NCI-H187 (cell line): ENCODE measurements around the gene CCDC88C.

Experiments used
- DNase-seq, 2 experiments: peaks; one replicate each; lab custom pipeline; 2025; lab: John Stamatoyannopoulos, UW

Gene CCDC88C

DNA sequence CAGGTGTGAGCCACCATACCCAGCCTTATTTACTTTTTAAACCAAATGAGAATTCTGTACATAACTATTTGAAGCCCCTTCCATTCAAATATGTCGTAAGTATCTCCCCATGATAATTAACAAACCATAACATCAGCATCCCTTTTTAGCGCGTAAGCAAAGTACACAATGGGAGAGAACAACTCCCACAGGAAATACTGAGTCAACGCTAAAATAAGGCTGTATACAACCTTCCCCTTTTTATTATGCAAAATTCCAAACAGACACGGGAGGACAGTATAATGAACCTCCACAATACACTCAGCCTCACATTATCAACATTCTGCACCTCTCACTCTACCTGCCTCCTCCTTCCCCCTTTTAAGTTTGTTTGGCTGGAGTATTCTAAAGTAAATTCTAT is 73.5 kb downstream of the CCDC88C start:
- DNase-seq: no peak

DNA sequence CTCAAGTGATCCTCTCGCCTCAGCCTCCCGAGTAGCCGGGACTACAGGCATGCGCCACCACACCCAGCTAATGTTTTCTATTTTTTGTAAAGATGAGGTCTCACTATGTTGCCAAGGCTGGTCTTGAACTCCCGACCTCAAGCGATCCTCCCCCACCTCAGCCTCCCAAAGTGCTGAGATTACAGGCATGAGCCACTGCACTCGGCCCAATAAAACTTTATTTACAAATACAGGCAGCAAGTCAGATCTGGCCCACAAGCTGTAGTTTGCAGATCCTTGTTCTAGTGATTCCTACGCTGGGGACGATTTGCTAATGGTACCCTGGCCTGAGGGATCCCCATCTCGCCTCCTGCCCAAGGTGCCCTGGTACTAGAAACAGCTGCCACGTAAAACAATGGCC is 74.6 kb downstream of the CCDC88C start:
- DNase-seq: no peak

DNA sequence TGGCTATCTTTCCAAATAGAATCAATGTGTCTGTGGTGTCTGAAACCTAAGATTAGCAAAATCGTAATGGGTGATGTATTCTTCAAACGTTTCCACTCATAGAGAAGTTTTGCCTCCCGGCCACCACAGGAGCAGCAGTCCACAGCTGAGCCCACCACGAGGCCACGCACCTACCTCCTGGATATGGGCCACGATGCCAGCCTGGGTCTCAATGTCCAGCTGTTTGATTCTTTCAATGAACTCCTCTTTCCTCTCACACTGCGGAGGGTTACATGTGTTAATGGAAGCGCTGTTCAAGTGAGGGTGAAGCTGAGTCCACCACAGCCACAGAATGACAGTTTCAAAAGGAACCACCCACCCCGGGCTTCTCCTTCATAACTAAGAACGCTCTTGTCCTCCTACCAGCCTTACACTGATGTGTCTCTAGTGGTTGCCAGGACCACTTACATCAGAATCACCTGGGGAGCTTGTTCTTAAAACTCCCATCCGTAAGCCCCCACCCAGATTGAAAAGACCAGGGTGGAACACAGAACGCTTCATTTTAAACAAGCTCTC is 75.3 kb downstream of the CCDC88C start:
- DNase-seq: no peak

DNA sequence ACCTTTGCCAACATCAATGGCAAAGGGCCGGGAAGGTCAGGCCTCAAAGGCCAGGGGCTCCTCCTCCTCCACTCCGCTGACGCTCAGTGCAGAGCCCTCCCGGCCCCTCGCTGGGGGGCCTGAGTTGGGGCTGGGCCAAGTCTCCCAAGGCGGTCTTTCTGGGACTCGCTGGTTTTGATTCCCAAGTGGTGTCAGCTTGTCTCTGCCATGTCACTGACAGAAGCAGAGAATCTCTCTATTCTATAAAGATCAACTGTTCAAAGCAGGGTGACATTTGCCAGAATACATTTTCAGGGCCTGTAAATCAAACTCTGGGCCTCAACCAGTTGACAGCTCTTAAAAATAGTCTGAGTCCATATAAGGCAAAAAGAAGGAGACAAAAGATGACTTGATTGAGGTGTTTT is 75.9 kb downstream of the CCDC88C start:
- DNase-seq: no peak

DNA sequence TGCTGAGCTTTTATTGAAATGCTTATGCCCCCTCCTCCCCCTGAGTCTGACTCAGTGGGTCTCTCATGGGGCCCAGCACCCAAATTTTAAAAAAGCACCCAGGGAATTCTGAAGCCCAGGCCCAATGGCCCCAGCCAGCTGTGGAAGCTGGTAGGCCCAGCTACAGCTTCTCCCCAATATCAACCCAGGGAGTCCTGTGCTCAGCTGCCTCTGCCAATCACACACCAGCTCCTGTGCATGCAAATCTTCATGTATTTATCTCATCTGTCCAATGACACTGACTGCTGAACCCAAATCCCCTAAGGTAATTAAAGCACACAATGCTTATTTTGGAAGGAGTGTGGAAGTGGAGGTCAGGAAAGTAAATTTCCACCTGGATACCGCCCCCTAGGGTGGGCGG is 76.3 kb downstream of the CCDC88C start:
- DNase-seq: no peak

DNA sequence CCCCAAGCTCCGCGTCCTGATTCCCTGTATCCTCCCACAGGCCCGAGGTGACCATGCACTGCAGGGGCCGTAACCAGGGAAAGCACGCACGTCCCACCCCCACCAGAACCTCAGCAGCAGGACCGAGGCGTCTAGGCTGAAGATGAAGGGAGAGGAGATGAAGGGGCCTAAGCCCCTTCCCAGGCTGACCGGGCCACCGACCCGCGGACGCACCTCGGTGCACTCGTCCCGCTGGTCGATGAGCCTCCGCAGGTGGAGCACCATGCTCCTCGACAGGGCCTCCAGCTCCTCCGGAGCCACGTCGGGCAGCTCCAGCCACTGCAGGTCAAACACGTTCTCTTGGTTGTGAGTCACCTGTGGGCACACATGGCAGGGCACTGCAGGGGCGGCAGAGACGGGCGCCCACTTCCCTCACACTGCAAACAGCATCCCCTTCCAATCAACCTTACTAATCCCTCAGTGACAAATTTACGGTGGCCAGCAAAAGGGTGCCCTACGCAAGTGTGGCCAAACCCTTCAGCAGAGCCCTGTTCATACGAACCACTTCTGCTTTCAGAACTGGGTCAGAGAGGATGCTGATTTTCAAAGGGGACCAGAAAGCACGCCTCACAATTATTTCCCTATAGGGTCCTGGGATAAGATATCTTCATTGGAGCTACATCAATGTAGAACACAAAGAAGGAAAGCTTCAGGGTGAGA is 77.8 kb downstream of the CCDC88C start:
- no peak for DNase-seq

DNA sequence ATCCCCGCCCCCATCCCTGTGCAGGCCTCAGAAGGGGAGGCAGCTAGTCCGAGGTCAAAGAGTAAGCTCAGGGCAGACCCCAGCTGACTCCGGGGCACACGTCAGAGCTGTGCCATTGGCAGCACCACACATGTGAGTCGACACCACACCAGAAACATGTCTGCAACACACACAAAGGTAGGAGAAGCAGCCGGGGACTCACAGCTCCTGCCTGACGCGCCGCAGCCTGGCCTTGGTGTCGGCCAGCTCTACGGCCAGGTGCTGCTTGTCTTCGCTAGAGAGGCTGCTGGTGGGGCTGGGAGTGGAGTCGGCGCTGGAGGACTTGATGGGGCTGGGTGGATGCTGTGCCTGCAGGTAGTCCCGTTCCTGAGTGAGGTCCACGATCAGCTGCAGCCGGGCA is 78.5 kb downstream of the CCDC88C start:
- DNase-seq: no peak

DNA sequence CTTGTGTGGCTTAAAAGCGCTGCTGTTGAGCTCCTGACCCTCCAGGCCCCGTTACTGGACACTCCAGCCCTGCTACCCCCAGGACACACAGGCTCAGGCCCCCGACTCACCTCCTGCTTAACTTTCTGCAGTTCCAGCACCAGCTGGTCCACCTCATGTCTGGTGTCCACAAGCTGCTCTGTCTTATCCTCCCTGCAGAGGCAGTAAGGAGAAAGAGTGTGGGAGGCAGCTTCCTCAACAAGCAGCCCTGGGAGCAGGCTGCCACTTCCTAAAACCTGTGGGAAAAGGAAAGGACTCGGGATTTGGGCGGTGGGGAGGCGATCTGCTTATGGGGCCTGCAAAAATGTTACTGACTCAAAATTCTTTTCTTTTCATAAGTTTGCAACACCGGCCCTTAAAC is 79.2 kb downstream of the CCDC88C start:
- no peak for DNase-seq

DNA sequence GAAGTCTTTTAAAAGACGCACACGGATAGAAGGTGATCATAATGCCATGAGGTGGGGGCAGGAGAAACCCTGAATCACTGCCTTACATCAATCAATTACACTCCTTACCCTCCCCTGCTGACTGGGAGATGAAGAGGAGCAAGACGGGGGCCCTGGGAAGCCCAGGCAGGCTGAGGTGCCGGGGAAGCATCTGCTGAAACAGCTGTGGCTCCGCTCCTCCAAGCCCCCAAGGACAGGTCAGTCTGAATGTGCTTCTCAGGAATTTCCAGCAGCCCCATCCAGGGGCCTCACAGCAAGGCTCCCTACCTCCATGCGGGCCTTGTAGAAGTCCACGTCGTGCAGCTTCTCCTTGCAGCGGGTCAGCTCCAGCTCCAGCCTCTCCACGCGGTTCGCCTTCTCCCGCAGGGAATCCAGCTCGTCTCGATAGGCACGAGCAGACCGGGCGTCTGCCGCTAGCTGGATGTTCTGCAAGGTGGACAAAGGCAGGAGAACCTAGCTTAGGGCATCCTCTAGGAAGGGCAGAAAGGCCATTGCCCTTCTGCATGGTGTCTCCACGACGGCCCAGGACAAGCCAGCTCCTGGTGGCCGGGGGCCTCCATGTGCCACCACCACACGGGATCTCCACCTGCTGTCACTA is 79.8 kb downstream of the CCDC88C start:
- no peak for DNase-seq

DNA sequence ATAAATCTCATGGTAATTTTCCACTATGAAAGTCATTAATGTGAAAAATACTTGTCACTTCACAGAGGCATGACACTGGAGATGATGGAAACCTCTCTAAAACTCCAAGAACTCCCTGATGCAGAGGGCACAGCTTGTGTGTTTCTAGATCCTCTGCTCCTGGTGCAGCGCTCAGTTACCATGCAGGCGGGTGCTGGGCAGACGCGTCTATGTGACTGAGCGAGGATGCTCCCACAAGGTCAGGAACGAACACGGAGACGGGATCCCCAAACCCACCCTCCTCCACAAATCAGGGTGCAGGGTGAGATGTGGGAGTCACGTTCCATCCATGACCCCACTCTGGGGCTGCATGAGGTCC is 81.5 kb downstream of the CCDC88C start:
- no peak for DNase-seq

DNA sequence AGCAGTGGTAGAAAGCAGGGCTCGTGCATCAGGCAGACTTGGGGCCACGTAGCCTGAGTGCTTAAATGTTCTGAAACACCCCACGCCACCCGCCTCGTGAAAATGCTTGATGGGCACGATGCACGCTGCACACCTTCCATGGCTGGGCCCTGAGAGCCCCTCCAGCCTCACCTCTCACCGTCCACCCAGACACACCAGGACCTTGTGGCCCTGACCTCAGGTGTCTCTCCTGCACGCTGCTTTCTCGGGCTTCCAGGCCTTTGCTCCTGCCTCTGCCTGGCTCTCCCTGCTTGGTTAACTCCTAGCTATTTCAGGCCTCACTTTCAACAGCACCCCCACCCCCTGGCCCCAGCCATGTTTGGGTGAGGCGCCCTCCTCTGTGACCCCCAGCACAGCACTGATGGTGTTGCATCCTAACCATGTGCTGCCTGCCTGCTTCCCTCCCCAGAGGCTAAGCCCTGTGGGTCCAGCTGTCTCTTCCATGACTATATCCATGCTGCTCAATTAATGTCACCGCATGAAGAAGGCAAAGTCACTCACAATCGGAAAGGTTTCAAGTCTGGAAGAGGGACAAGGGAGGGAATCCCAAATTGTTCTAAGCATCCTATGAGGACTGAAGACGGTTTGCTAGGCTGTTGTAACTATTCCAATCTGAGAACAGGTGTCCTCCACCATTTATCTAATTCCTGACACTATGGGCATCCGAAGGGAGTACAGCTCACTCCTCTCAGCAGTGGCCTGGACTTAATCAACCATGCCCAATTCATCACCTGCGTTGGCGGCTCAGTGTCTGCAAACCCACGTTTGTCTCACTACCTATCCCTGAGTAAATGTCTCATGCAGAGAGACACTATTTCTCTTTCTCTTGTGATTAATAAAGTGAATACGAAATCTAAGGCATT is 82.2 kb downstream of the CCDC88C start:
- DNase-seq: no peak

DNA sequence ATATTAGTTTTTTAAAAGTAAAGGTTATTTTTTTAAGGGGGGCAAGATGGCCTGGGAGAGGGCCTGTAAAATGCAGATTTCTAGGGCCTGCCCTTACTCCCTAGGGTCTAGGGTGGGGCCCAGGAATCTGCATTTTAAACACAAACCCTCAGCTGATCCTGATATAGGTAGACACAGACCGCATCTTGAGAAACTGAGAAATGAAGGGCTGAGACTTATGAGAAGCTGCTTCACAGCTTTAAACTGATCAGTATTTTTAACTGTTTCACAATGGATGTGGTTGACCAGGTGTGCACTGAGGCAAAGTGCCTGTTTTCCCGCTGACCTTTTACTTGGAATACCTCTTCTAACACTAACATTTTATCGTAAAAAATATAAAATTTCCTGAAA is 84.0 kb downstream of the CCDC88C start:
- no peak for DNase-seq

DNA sequence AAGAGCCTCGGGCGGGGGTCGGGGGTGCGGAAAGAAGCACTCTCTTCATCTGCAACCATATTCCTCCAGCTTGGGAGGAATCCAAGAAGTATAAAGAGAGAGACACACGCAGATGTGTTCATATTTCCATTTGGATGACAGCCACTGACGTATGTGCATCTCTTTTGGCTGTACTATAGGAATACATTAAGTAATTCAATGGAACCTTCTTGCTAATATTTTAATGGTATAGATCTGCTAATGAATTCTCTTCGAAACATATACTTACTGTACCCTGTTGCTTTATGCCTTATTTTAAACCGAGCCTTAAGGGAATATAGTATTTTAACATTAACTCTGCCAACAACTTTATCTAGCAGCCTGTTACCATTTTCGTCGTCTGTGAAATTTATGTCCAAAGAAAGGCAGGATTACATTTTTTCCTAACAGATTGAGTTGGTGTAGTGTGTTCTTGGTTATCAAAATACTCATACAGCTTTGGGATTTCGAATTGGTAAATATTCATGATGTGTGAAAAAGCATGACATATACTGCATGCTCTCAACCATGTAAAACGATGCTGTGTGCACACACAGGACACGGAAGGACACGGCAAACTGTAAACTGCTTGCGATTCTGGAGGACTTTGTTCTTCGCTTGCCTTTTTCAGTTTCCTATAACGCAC is 84.5 kb downstream of the CCDC88C start:
- DNase-seq: no peak

DNA sequence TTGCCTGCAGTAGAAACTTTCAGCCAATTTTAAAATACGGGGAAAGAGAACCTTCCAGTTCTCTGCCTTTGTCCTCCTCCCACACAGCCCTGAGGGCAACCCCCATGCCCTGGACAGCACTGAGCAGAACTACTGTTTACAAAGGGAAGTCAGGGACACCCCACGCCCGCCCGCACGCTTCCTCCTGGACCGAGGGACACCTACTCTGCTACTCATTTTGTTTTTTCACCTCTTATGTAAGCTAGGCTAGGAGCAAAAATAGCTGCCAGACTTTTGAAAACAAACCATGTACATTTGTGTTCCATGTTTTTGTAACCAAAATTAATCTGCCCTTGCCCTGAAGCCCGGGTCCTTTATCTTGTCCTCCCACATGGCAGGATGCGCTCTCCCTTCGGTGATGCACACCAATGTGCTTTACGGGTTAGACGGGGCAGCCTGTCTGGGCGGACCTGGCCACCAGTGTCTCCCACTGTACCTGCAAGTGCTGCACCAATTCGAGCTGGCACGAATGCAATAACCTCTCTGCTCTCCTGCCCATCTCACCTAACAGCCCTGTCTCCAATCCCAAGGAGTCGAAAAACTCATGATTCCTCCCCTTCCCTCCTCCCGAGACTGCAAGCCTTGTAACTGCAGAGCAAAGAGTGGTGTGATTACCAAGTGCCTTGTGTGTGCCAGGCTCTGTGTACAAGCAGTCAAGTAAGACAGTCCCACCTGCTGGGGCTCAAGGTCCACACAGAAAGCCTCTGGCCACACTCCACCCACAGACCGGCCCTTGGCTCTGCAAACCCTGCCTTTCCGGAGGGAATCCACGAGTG is 85.2 kb downstream of the CCDC88C start:
- no peak for DNase-seq

DNA sequence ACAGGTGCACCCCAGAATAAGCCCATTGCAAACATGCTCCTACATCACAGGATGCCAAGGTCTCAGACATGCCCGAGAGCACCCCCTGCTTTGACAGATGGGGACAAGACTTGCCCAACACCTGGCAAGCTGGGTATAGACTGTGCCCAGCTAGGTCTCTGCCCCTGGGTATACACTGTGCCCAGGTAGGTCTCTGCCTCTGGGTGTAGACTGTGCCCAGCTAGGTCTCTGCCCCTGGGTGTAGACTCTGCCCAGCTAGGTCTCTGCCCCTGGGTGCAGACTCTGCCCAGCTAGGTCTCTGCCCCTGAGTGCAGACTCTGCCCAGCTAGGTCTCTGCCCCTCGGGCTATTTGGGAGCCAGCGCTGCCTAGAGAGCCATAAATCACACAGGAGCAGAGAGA is 85.9 kb downstream of the CCDC88C start:
- no peak for DNase-seq

DNA sequence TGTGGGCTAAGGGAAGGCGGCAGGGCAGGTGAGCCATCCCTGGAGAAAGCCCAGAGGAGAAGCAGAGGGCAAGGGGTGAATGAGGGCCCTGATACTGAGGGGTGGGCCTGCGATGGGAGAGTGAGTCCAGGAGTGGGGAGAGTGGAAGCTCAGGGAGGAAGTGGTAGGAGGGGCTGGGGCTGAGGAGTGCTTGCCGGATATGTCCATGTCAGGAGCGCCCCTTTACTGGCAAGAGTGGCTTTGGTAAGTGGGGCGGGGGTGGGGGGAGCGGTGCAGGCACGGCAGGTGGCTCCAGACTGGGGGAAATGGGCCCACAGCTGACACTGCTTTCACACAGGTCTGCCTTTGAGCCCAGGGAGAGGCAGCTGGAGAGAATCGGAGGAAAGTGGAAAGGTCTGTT is 86.8 kb downstream of the CCDC88C start:
- DNase-seq: no peak

DNA sequence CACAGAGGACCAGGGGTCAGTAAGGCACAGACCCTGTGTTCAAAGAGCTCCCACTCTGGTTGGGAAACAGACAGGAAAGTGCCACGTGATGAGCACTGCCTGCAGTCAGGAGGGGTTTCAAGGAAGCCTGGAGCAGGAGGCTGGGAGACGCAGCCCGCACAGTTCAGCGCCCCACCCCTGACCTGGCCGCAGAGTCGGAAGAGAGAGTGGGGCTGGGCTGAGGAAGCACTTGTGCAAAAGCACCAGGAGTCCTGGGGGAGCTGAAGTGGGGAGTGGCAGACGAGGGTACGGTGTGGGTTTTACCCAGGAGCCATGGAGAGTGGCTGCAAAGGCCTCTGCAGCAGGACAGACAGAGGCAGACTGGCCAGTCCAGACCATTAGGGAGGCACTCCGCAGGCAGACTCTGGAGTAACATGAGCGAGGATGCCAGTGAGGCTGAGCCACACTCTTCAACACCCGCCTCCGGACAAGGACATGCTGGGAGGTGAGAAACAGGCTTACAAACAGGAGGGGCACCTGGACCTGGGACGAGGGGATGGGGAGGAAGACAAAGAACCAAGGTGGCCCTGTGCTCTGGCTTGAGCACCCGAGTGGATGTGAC is 87.4 kb downstream of the CCDC88C start:
- DNase-seq: no peak

DNA sequence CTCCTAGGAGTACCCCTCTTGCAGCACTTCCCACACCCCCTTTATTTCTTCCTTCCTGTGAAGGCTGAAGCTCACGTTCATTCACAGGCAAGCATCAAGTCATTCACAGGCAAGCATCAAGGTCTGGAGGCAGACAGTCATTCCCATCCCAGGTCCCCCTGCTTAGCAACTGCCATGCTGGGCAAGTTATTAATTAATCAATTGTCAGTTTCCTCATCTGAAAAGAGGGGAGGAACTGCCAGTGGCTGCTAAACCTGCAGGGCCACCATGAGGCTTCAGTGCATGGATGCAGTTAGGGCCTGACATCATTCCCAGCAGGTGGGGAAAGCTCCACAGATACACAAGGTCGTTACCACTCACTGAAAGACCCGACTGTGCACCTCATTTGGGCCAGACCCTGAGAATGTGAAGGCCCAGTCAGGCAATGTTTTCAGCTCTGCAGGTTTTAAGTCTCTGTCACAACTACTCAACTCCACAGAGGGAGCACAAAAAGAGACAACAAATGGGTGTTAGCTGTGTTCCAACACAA is 88.1 kb downstream of the CCDC88C start:
- no peak for DNase-seq

DNA sequence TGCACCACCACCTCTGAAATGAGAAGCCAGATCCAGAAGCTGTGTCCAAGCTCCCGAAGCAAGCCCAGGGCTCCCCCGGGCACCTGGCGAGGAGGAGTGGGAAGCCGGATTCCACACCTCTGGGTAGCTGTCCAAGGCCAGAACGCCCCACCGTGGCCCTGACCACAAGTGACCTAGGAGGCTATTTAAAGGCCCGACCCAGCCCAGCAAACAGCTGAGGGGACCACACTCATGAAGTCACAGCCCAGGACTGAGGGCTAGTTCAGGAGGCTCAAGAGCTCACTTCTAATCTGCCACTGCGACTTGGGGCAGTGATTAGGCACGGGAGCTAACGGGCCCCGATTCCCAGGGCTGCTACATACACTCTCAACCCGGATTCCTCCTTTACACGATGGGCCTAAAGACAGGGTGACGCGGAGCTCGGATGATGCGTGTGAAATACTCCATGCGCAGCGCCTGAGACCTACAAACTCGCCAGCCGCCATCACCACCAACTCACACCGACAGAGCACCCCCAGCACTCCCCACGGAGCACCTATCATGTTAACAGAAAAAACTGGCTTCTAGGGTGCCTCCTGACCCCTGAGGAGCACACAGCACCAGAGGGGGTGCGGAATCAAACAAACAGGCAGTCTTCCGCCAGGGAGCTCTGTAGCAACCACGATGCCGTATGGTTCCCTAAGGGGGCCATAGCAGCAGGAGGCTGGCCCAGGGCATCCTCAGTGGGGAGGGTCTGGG is 89.1 kb downstream of the CCDC88C start:
- no peak for DNase-seq
